K562 (cell line): ENCODE data around the gene MYL12A. TPM values are rescaled to one million over a fixed set of nuclear protein-coding genes. Genes with fewer than 3 reads are reported as not detected.

Source experiments
- ATF7 ChIP-seq: fragments of 450-650 bp; IDR thresholded peaks from 2 replicates; pipeline ENCODE4 v1.7.1; 2014; ENCODE audit warnings: mild to moderate bottlenecking, moderate library complexity
- BCOR ChIP-seq: fragments of 450-650 bp; IDR thresholded peaks from 2 replicates; pipeline ENCODE4 v1.6.1; 2016
- CBFB ChIP-seq: sonication (generic); formaldehyde crosslinking; IDR thresholded peaks from 2 replicates; pipeline ENCODE4 v1.4.0; 2020; ENCODE audit warnings: mild to moderate bottlenecking, missing genetic modification reagents
- CEBPG ChIP-seq, 3 experiments: fragments of 200-800 bp in 1 of 3; sonication (Bioruptor generic) in 1 of 3; sonication (generic) in 1 of 3; formaldehyde crosslinking in 1 of 3; IDR thresholded peaks in 2 of 3; conservative IDR thresholded peaks in 1 of 3; 2 replicates each; pipeline versions ENCODE4 v1.6.1 to v1.8.0; 2016 to 2022; ENCODE audit warnings: missing compliant biosample characterization in 2 of 3, missing genetic modification characterization in 2 of 3, mild to moderate bottlenecking in 1 of 3, missing genetic modification reagents in 1 of 3
- DEAF1 ChIP-seq: fragments of 450-650 bp; formaldehyde crosslinking; IDR thresholded peaks from 2 replicates; pipeline ENCODE4 v1.4.0; 2020; ENCODE audit warnings: mild to moderate bottlenecking, moderate library complexity
- FOXP1 ChIP-seq: sonication (generic); formaldehyde crosslinking; IDR thresholded peaks from 2 replicates; pipeline ENCODE4 v1.8.0; 2022; ENCODE audit warnings: mild to moderate bottlenecking, missing genetic modification reagents
- HCFC1 ChIP-seq: IDR thresholded peaks from 2 replicates; pipeline ENCODE4 v1.6.1; 2012; ENCODE audit warnings: low read depth, low read length, improper control_type of control experiment
- KHSRP ChIP-seq: fragments of 450-650 bp; IDR thresholded peaks from 2 replicates; pipeline ENCODE4 v1.6.1; 2017
- MAFK ChIP-seq: IDR thresholded peaks from 2 replicates; pipeline ENCODE4 v1.6.1; 2011; ENCODE audit warnings: low read length, improper control_type of control experiment
- NCOR1 ChIP-seq: fragments of 450-650 bp; IDR thresholded peaks from 2 replicates; pipeline ENCODE4 v1.6.1; 2016; ENCODE audit warnings: mild to moderate bottlenecking, moderate library complexity
- PHB ChIP-seq: fragments of 250-450 bp; sonication (Bioruptor Pico); IDR thresholded peaks from 2 replicates; pipeline ENCODE4 v1.5.0; 2021
- PHF8 ChIP-seq: fragments of 200-600 bp; sonication (generic); IDR thresholded peaks from 2 replicates; pipeline ENCODE4 v1.6.1; 2012; ENCODE audit warnings: mixed run types, mild to moderate bottlenecking, inconsistent platforms, low read length, moderate library complexity, borderline replicate concordance
- PRPF4 ChIP-seq: fragments of 200-400 bp; formaldehyde crosslinking; IDR thresholded peaks from one replicate; pipeline ENCODE4 v1.6.1; 2017; ENCODE audit warnings: low read length, low read depth, mild to moderate bottlenecking; ENCODE audit not compliant: insufficient read depth, poor library complexity, severe bottlenecking
- SRSF3 ChIP-seq: fragments of 200-400 bp; formaldehyde crosslinking; IDR thresholded peaks from 2 replicates; pipeline ENCODE4 v1.6.1; 2016; ENCODE audit warnings: mild to moderate bottlenecking, low read length, moderate library complexity; ENCODE audit not compliant: insufficient read depth
- ZBTB2 ChIP-seq: fragments of 450-650 bp; IDR thresholded peaks from 2 replicates; pipeline ENCODE4 v1.6.1; 2016; ENCODE audit warnings: antibody characterized with exemption
- ZBTB7A ChIP-seq: IDR thresholded peaks from 2 replicates; pipeline ENCODE4 v1.6.1; 2011; ENCODE audit warnings: low read depth, mild to moderate bottlenecking, low read length, moderate library complexity, borderline replicate concordance; ENCODE audit not compliant: control insufficient read depth
- ZKSCAN3 ChIP-seq: fragments of 250-450 bp; sonication (Bioruptor Pico); IDR thresholded peaks from 2 replicates; pipeline ENCODE4 v1.4.0; 2020
- ZNF444 ChIP-seq: fragments of 250-450 bp; sonication (Bioruptor Pico); IDR thresholded peaks from 2 replicates; pipeline ENCODE4 v1.4.0; 2020; ENCODE audit warnings: mild to moderate bottlenecking, moderate library complexity
- polyA plus RNA-seq, 8 experiments: library from polyadenylated mRNA; depleted of rRNA in 4 of 8; stranded (reverse) in 5 of 8; unstranded in 3 of 8; fragments of >200 nt; fragmentation: Nextera tagmentation in 2 of 8; fragmentation: Illumina TruSeq in 1 of 8; extraction: Ambion mirVana in 2 of 8; extraction: Trizol in 1 of 8; gene quantifications; 2 replicates each; pipeline versions ENCODE4 v1.2.1 to v1.2.3, GENCODE V29; 2011 to 2014; ENCODE audit warnings: inconsistent platforms in 1 of 8, missing spikeins in 1 of 8
- total RNA-seq, 7 experiments: library from RNA; depleted of rRNA in 6 of 7; stranded (reverse); fragments of >200 nt in 6 of 7; fragmentation: Illumina TruSeq in 2 of 7; extraction: Trizol in 2 of 7; gene quantifications; 2 replicates each; pipeline versions ENCODE4 v1.2.1 to v1.2.3, GENCODE V29; 2011 to 2021; ENCODE audit warnings: low replicate concordance in 1 of 7
- TF ChIP-seq, protein P1 (sequence below): sonication (generic); formaldehyde crosslinking; IDR thresholded peaks from 2 replicates; pipeline ENCODE4 v1.8.0; 2022; ENCODE audit warnings: missing genetic modification reagents, mild to moderate bottlenecking, moderate library complexity, borderline replicate concordance

Gene MYL12A
- total and polyA plus RNA-seq, 9 of the 15 experiments (the other 6 are each of a cell fraction or from before 2014, with no cell fraction given): 308 to 1,031 (median 559) TPM

GRCh38 chr18:3248062-3248657 lies 559 bp downstream of the MYL12A start (continued):
- TF ChIP-seq ZBTB2 (no peak), NCOR1 (no peak), KHSRP (no peak), ZKSCAN3 (CRISPR knock-in tag) (no peak), PHB (CRISPR knock-in tag) (no peak), PHF8 (no peak), CBFB (CRISPR knock-in tag) (no peak), SRSF3 (no peak), CEBPG (CRISPR knock-in tag; IDR thresholded peaks at IDR 0.05) (no peak), CEBPG (tag; conservative IDR thresholded peaks at IDR 0.05 in 1 of 2, IDR thresholded peaks at IDR 0.05 in 1 of 2) (no peak), FOXP1 (CRISPR knock-in tag) (no peak; the same call in 1 of the 2 replicates), MAFK (no peak), DEAF1 (CRISPR knock-in tag) (no peak), HCFC1 (no peak), ZNF444 (CRISPR knock-in tag) (0 out of 2 replicates have a peak, but pooled peaks have one; percentile 11), BCOR (no peak), ATF7 (no peak), ZBTB7A (no peak), PRPF4 (peak; percentile 22)
- TF ChIP-seq, protein P1, sequence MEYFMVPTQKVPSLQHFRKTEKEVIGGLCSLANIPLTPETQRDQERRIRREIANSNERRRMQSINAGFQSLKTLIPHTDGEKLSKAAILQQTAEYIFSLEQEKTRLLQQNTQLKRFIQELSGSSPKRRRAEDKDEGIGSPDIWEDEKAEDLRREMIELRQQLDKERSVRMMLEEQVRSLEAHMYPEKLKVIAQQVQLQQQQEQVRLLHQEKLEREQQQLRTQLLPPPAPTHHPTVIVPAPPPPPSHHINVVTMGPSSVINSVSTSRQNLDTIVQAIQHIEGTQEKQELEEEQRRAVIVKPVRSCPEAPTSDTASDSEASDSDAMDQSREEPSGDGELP: no peak; the same call in 1 of the 2 replicates
